Liver (tissue), 9 donors: Measurements from ENCODE around the gene CIDEB. TPM values are rescaled to one million over a fixed set of nuclear protein-coding genes. Genes with fewer than 3 reads are reported as not detected.

Experiments used
- DNase-seq: peaks from one replicate; pipeline ENCODE4 v3.0.0-alpha.2; 2017; ENCODE audit warnings: low spot score
- H3K27ac ChIP-seq, 2 donors: one replicate each; pipeline ENCODE4 v1.7.0; 2013; ENCODE audit warnings: inconsistent platforms in 2 of 2, low read length in 2 of 2, control low read depth in 1 of 2, low read depth in 1 of 2, mild to moderate bottlenecking in 1 of 2
- H3K27me3 ChIP-seq, 4 donors: one replicate each; pipeline versions ENCODE4 v1.6.1 to v1.7.0; 2013; ENCODE audit warnings: low read length in 3 of 4, inconsistent platforms in 1 of 4, mild to moderate bottlenecking in 1 of 4, moderate library complexity in 1 of 4; ENCODE audit not compliant: control insufficient read depth in 4 of 4, insufficient read depth in 4 of 4
- H3K36me3 ChIP-seq, 4 donors: one replicate each; pipeline versions ENCODE4 v1.6.1 to v1.7.0; 2013; ENCODE audit warnings: low read length in 3 of 4, mild to moderate bottlenecking in 3 of 4, low read depth in 1 of 4, moderate library complexity in 1 of 4; ENCODE audit not compliant: control insufficient read depth in 4 of 4, insufficient read depth in 3 of 4
- H3K4me1 ChIP-seq, 4 donors: one replicate each; pipeline versions ENCODE4 v1.6.1 to v1.7.0; 2013; ENCODE audit warnings: low read length in 3 of 4, mild to moderate bottlenecking in 3 of 4, moderate library complexity in 1 of 4; ENCODE audit not compliant: control insufficient read depth in 4 of 4, insufficient read depth in 4 of 4
- H3K4me3 ChIP-seq, 3 donors: one replicate each; pipeline versions ENCODE4 v1.6.1 to v1.7.0; 2013; ENCODE audit warnings: low read length in 3 of 3, control low read depth in 1 of 3, low read depth in 1 of 3, mild to moderate bottlenecking in 1 of 3
- H3K9ac ChIP-seq, 2 donors: one replicate each; pipeline ENCODE4 v1.7.0; 2013; ENCODE audit warnings: low read length in 2 of 2, mild to moderate bottlenecking in 2 of 2, moderate library complexity in 2 of 2, control low read depth in 1 of 2, low read depth in 1 of 2
- H3K9me3 ChIP-seq, 4 donors: one replicate each; pipeline versions ENCODE4 v1.6.1 to v1.7.0; 2013; ENCODE audit warnings: low read length in 3 of 4; ENCODE audit not compliant: control insufficient read depth in 4 of 4
- ATF3 ChIP-seq: IDR thresholded peaks from 2 replicates; pipeline ENCODE4 v1.6.1; 2016; ENCODE audit warnings: antibody characterized with exemption
- EGR1 ChIP-seq, 2 donors: IDR thresholded peaks; 2 replicates each; pipeline ENCODE4 v1.6.1; 2016 to 2018; ENCODE audit warnings: antibody characterized with exemption in 2 of 2, low read depth in 2 of 2
- FOXA1 ChIP-seq: IDR thresholded peaks from 2 replicates; pipeline ENCODE4 v1.6.1; 2016; ENCODE audit warnings: antibody characterized with exemption
- FOXA2 ChIP-seq: IDR thresholded peaks from 2 replicates; pipeline ENCODE4 v1.6.1; 2016; ENCODE audit warnings: antibody characterized with exemption
- GABPA ChIP-seq, 2 donors: IDR thresholded peaks in 1 of 2; conservative IDR thresholded peaks in 1 of 2; 2 replicates each; pipeline ENCODE4 v1.6.1; 2016; ENCODE audit warnings: antibody characterized with exemption in 2 of 2, mild to moderate bottlenecking in 1 of 2, moderate library complexity in 1 of 2
- HNF4A ChIP-seq, 2 donors: conservative IDR thresholded peaks; 2 replicates each; pipeline ENCODE4 v1.6.1; 2016; ENCODE audit warnings: antibody characterized with exemption in 2 of 2, mild to moderate bottlenecking in 2 of 2
- HNF4G ChIP-seq: IDR thresholded peaks from 2 replicates; pipeline ENCODE4 v1.6.1; 2016; ENCODE audit warnings: antibody characterized with exemption
- JUND ChIP-seq, 2 donors: IDR thresholded peaks; 2 replicates each; pipeline ENCODE4 v1.6.1; 2016; ENCODE audit warnings: antibody characterized with exemption in 2 of 2
- MAX ChIP-seq: IDR thresholded peaks from 2 replicates; pipeline ENCODE4 v1.6.1; 2016; ENCODE audit warnings: antibody characterized with exemption
- NR2F2 ChIP-seq: IDR thresholded peaks from 2 replicates; pipeline ENCODE4 v1.6.1; 2016; ENCODE audit warnings: antibody characterized with exemption
- RAD21 ChIP-seq, 2 donors: IDR thresholded peaks; 2 replicates each; pipeline ENCODE4 v1.6.1; 2016; ENCODE audit warnings: antibody characterized with exemption in 2 of 2, mild to moderate bottlenecking in 2 of 2
- REST ChIP-seq: IDR thresholded peaks from 2 replicates; pipeline ENCODE4 v1.6.1; 2016; ENCODE audit warnings: antibody characterized with exemption, mild to moderate bottlenecking
- RXRA ChIP-seq, 2 donors: IDR thresholded peaks; 2 replicates each; pipeline ENCODE4 v1.6.1; 2017 to 2018; ENCODE audit warnings: antibody characterized with exemption in 2 of 2, mild to moderate bottlenecking in 1 of 2
- SP1 ChIP-seq: IDR thresholded peaks from 2 replicates; pipeline ENCODE4 v1.6.1; 2018; ENCODE audit warnings: antibody characterized with exemption, mild to moderate bottlenecking
- TAF1 ChIP-seq: conservative IDR thresholded peaks from 2 replicates; pipeline ENCODE4 v1.6.1; 2016; ENCODE audit warnings: antibody characterized with exemption, mild to moderate bottlenecking
- YY1 ChIP-seq: IDR thresholded peaks from 2 replicates; pipeline ENCODE4 v1.6.1; 2016; ENCODE audit warnings: antibody characterized with exemption, mild to moderate bottlenecking
- ZBTB33 ChIP-seq: IDR thresholded peaks from 2 replicates; pipeline ENCODE4 v1.6.1; 2016; ENCODE audit warnings: antibody characterized with exemption
- WGBS: extraction: QIAGEN DNeasy Blood & Tissue Kit; methylation state at CpG from one replicate; pipeline ENCODE4 v1.1.7; 2013; 5-methylcytosine and 5-hydroxymethylcytosine counted together
- polyA plus RNA-seq, 2 donors: library from polyadenylated mRNA; stranded (reverse) in 1 of 2; unstranded in 1 of 2; fragments of 200-250 nt in 1 of 2; fragments of >200 nt in 1 of 2; fragmentation: Nextera tagmentation in 1 of 2; extraction: Ambion mirVana in 1 of 2; gene quantifications; one replicate each; pipeline versions ENCODE4 v1.2.1 to v1.2.3, GENCODE V29; 2013 to 2015
- total RNA-seq, 2 donors: library from RNA; depleted of rRNA; stranded (reverse); fragments of >200 nt; gene quantifications; one replicate each; pipeline ENCODE4 v1.2.3, GENCODE V29; 2014
- donor health status: healthy.
- donor health status: healthy.
- donor health status: healthy.
- donor health status: healthy.
- donor health status: healthy.

Gene CIDEB
- total and polyA plus RNA-seq, 4 donors = 32.1 to 312 (median 159) TPM

GRCh38 chr14:24343795-24344660 lies 36.3 kb upstream of the CIDEB start:
- peaks cover 0 to 6% (median 1%) of the 10 kb centered on the region in 4 donors for H3K4me1 ChIP-seq
- 49% methylated on average over 7 of the region's 7 CpGs for WGBS
- no peaks in the 10 kb centered on the region for H3K36me3 ChIP-seq
- no peak overlapping the region for H3K9ac ChIP-seq
- H3K27me3 ChIP-seq = no peaks in the 10 kb centered on the region
- H3K27ac ChIP-seq = peak overlapping the region in 1 of 2 donors; percentile 66
- H3K9me3 ChIP-seq = no peaks in the 10 kb centered on the region
- no peak overlapping the region for H3K4me3 ChIP-seq
- DNase-seq = no peak
- TF ChIP-seq YY1 (peak; percentile 56), RXRA (IDR thresholded peaks at IDR 0.05) (peak; percentile 82 to 89), HNF4G (peak; percentile 88), REST (peak; percentile 33), SP1 (peak; percentile 83), ATF3 (no peak), JUND (IDR thresholded peaks at IDR 0.05) (peak; percentile 29 to 42), ZBTB33 (no peak), EGR1 (IDR thresholded peaks at IDR 0.05; ENCODE audit: low read depth in 2 of 2) (no peak), FOXA1 (peak; percentile 41), MAX (peak; percentile 16), HNF4A (conservative IDR thresholded peaks at IDR 0.05) (peak; percentile 96 to 98), RAD21 (IDR thresholded peaks at IDR 0.05) (peak in 1 of 2 donors; percentile 24), TAF1 (no peak)

GRCh38 chr14:24342889-24343288 lies 35.1 kb upstream of the CIDEB start:
- Histone ChIP-seq H3K27ac (no peak overlapping the region), H3K27me3 (no peaks in the 10 kb centered on the region), H3K4me3 (no peak overlapping the region), H3K4me1 (peaks cover 0 to 9% (median 3%) of the 10 kb centered on the region in 4 donors), H3K36me3 (no peaks in the 10 kb centered on the region), H3K9me3 (no peaks in the 10 kb centered on the region), H3K9ac (no peak overlapping the region)
- no peak for DNase-seq
- WGBS = 97% methylated on average over 4 of the region's 4 CpGs
- TF ChIP-seq GABPA (IDR thresholded peaks at IDR 0.05 in 1 of 2, conservative IDR thresholded peaks at IDR 0.05 in 1 of 2) (no peak), YY1 (no peak), HNF4A (conservative IDR thresholded peaks at IDR 0.05) (no peak), FOXA1 (no peak), RAD21 (IDR thresholded peaks at IDR 0.05) (no peak), NR2F2 (no peak), REST (no peak), FOXA2 (no peak)
